Activated CD4-positive, alpha-beta T cell treated with anti-CD3 and anti-CD28 coated beads, Interleukin-2, Interleukin-4, amounts not matched to agents 100 ng/mL and 50 ng/mL, durations not matched to agents 16 hours and 8 hours (primary cell): ENCODE measurements around the gene TNS4.

Source experiments
- DNase-seq: peaks from one replicate; pipeline ENCODE4 v3.0.0-alpha.2; 2020; ENCODE audit warnings: low spot score

TNS4 gene

DNA sequence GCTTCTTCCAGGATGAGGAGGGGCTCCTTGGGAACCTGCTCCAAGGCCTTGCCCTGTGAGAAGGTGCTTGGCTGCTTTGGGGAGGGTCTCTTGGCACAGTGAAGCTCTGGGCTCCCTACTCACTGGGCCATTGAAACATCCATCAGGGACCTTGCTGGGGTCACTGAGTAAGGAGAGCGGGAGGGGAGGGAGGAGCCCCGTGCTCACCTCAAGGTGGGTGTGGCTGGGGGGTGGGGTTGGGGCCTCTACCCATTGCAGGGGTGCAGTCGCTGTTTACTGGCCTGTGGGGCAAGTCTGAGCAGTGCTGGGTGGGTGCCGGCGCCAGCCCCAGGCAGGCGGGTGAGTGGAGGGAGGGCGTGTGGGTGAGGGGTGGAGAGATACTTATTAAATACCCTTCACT lies 9.9 kb downstream of the TNS4 start:
- no peak for DNase-seq

GRCh38 chr17:40490982-40491381 lies 10.4 kb downstream of the TNS4 start:
- no peak for DNase-seq

GRCh38 chr17:40490289-40490853 lies 11.1 kb downstream of the TNS4 start:
- no peak for DNase-seq

GRCh38 chr17:40487371-40488020 lies 13.9 kb downstream of the TNS4 start:
- no peak for DNase-seq

GRCh38 chr17:40486522-40487370 lies 14.7 kb downstream of the TNS4 start:
- no peak for DNase-seq

DNA sequence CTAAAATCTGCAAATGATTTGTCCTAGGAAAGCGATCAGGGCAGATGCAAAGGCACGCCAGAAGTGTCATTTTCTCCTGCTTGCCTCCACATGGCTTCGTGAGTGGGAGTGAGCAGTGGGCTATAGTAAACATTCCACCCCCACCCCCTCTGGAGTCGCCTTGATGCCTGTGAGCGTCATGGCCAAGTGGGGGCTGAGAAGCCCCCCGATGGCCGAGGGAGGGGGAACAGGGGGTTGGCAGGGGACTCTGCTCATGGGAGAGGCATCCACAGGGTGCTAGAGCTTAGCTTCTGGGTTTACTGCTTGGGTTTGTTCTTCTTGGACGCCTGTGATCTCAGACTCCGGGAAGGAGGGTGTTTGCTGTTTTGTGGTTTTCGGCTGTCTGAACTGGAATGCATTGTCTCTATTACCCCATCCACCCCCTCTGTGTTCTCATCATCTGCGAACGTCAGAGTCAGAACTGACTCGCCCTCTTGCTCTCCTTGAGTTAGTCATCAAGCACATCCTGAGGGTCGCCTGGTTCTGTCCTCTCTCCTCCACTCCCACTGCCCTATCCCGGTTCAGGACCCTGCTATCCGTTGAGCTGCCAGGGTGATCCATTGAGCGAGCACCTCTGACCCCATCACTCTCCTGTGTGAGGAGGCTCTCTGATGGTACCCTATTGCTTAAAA lies 15.4 kb downstream of the TNS4 start:
- DNase-seq = peak; percentile 12

DNA sequence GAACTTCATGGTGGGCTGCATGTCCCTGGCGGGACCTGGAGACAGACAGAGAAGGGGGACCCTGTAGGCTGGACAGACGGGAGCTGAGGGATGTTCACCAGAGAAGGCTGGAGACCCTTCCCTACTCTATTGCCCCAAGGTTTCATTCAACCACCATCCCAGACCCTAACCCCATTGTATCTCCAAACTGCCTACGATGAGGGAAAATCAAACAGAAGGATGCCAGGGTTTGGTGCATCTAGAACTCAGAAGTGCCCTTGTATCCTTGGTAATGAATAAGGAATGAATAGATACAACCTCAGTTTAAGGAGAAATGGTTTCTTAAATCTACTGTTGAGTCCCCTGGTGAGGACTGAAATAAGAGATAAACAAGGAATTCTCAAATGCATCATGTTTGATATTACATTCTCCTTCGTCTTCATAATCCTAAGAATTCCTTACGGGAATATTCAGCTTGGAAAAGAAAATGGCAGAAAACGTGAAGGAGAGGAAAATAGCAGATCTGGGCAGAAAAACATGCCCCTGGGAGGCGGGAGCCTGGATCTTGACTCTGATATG lies 16.4 kb downstream of the TNS4 start:
- no peak for DNase-seq

- no peak for DNase-seq
These were observed 17.0 kb downstream of the TNS4 start for GRCh38 chr17:40484285-40484972.

DNA sequence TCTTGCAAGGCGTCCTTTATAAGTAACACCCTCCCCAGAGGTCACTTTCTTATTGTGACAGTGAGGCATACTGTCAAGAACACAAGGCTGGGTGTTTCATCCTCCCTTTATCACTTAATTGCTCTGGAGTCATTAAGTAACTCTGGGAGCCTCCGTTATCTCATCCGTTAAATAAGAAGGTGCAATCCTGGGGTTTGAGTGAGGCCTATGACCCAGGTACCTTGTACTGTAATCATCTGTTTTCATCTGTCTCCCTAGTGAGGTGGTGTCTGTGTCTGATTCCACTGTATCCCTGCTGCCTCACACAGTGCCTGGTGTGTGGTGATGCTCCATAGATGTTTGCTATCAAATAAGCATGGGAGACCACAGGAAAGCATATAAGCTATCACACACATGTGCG lies 17.7 kb downstream of the TNS4 start:
- DNase-seq = no peak

DNA sequence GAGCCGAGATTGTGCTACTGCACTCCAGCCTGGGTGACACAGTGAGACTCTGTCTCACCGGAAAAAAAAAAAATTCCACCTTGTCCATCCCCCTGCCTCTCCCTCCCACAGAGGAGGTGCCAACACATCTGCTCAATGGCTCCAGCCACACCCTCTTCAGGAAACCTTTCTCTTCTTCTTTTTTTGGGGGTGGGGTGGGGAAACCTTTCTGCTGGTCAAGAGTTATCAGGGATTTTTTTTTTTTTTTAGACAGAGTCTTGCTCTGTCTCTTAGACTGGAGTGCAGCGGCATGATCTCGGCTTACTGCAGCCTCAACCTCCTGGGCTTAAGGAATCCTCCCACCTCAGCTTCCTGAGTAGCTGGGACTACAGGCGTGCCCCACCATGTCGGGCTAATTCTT lies 18.7 kb downstream of the TNS4 start:
- no peak for DNase-seq

GRCh38 chr17:40481106-40481505 lies 20.3 kb downstream of the TNS4 start:
- DNase-seq = no peak

- DNase-seq = peak; percentile 92
These were observed 20.9 kb downstream of the TNS4 start for GRCh38 chr17:40480501-40481003.

GRCh38 chr17:40479754-40480480 lies 21.5 kb downstream of the TNS4 start:
- DNase-seq = no peak

GRCh38 chr17:40478486-40478885 lies 22.9 kb downstream of the TNS4 start:
- DNase-seq = no peak

DNA sequence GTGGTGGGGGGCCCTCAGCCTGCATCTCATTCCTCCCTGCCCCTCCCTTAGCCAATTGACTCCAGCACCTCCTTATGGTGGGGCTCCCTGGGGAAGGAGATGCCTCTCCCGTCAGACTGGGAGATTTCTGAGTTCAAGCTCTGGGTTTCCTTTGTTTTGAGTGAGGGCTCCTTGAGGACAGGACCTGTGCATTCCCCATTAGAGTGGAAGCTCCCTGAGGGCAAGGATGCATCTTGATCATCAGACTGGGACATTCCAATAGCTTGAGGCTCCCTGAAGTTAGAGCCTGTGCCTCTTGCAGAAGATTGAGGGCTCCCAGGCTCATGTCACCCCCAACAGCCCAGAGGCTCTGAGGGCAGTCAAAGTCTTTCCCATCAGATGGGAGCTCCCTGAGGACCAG lies 23.6 kb downstream of the TNS4 start:
- no peak for DNase-seq

- DNase-seq = no peak
These were observed 26.1 kb downstream of the TNS4 start for GRCh38 chr17:40475234-40475908.

GRCh38 chr17:40474419-40475002 lies 26.9 kb downstream of the TNS4 start:
- no peak for DNase-seq

- no peak for DNase-seq
These were observed 27.7 kb downstream of the TNS4 start for GRCh38 chr17:40473573-40474365.
